ENCODE measurements around the gene CHCHD2. TPM values are rescaled to one million over a fixed set of nuclear protein-coding genes. Genes with fewer than 3 reads are reported as not detected.
"Not testable (repeated sequence)": the region's sequence is repeated elsewhere in the genome, so short reads cannot be mapped to it uniquely, and the experiment has no call there.

Gene CHCHD2
- total RNA-seq, 1 donor from 2014 or later = 237 TPM

- H3K9me3 Mint-ChIP-seq (ENCODE audit: unreplicated experiment) = no peaks in the 10 kb centered on the region
- H3K4me1 Mint-ChIP-seq (ENCODE audit: unreplicated experiment) = no peaks in the 10 kb centered on the region
- no peaks in the 10 kb centered on the region for H3K36me3 Mint-ChIP-seq (ENCODE audit: unreplicated experiment)
- H3K4me3 Mint-ChIP-seq (ENCODE audit: unreplicated experiment) = no peak overlapping the region
- no peak overlapping the region for H3K27ac Mint-ChIP-seq (ENCODE audit: unreplicated experiment)
- H3K27me3 Mint-ChIP-seq (ENCODE audit: unreplicated experiment) = no peaks in the 10 kb centered on the region
- DNase-seq (ENCODE audit: extremely low spot score, unreplicated experiment) = no peak
- no peak for TF ChIP-seq CTCF (IDR thresholded peaks at IDR 0.05)
Measured at GRCh38 chr7:56121440-56121839, 15.2 kb upstream of the CHCHD2 start.

- no peaks in the 10 kb centered on the region for H3K36me3 Mint-ChIP-seq (ENCODE audit: unreplicated experiment)
- no peak within 1 kb of the TSS for H3K27ac Mint-ChIP-seq (ENCODE audit: unreplicated experiment)
- H3K4me1 Mint-ChIP-seq (ENCODE audit: unreplicated experiment) = no peaks in the 10 kb centered on the region
- H3K4me3 Mint-ChIP-seq (ENCODE audit: unreplicated experiment) = no peak within 1 kb of the TSS
- TF ChIP-seq CTCF (IDR thresholded peaks at IDR 0.05) = no peak
- no peak for DNase-seq (ENCODE audit: extremely low spot score, unreplicated experiment)
- no peaks in the 10 kb centered on the region for H3K27me3 Mint-ChIP-seq (ENCODE audit: unreplicated experiment)
- no peaks in the 10 kb centered on the region for H3K9me3 Mint-ChIP-seq (ENCODE audit: unreplicated experiment)
Measured at GRCh38 chr7:56115852-56116538, 9.7 kb upstream of the CHCHD2 start, which contains the start of gene NUPR2. Gene NUPR2 (minus strand): TSS chr7:56116417. CDS start chr7:56116314, 103 bp downstream.

GRCh38 chr7:56112244-56112643 is 6.0 kb upstream of the CHCHD2 start:
- H3K27ac Mint-ChIP-seq (ENCODE audit: unreplicated experiment); H3K27me3 Mint-ChIP-seq (ENCODE audit: unreplicated experiment); H3K4me1 Mint-ChIP-seq (ENCODE audit: unreplicated experiment); H3K36me3 Mint-ChIP-seq (ENCODE audit: unreplicated experiment); H3K4me3 Mint-ChIP-seq (ENCODE audit: unreplicated experiment); H3K9me3 Mint-ChIP-seq (ENCODE audit: unreplicated experiment); DNase-seq (ENCODE audit: extremely low spot score, unreplicated experiment): not testable (repeated sequence)

- Mint-ChIP-seq H3K36me3 (ENCODE audit: unreplicated experiment) (no peaks in the 10 kb centered on the region), H3K9me3 (ENCODE audit: unreplicated experiment) (no peaks in the 10 kb centered on the region), H3K4me3 (ENCODE audit: unreplicated experiment) (no peak overlapping the region), H3K27ac (ENCODE audit: unreplicated experiment) (no peak overlapping the region), H3K27me3 (ENCODE audit: unreplicated experiment) (peaks cover 5% of the 10 kb centered on the region), H3K4me1 (ENCODE audit: unreplicated experiment) (peaks cover 12% of the 10 kb centered on the region)
- TF ChIP-seq CTCF (IDR thresholded peaks at IDR 0.05) = no peak
- no peak for DNase-seq (ENCODE audit: extremely low spot score, unreplicated experiment)
Measured at GRCh38 chr7:56110611-56111010, 4.3 kb upstream of the CHCHD2 start.

- peaks cover 5% of the 10 kb centered on the region for H3K27me3 Mint-ChIP-seq (ENCODE audit: unreplicated experiment)
- H3K4me3 Mint-ChIP-seq (ENCODE audit: unreplicated experiment) = no peak overlapping the region
- H3K4me1 Mint-ChIP-seq (ENCODE audit: unreplicated experiment) = peaks cover 23% of the 10 kb centered on the region
- no peak for DNase-seq (ENCODE audit: extremely low spot score, unreplicated experiment)
- peaks cover 5% of the 10 kb centered on the region for H3K36me3 Mint-ChIP-seq (ENCODE audit: unreplicated experiment)
- TF ChIP-seq CTCF (IDR thresholded peaks at IDR 0.05) = no peak
- no peaks in the 10 kb centered on the region for H3K9me3 Mint-ChIP-seq (ENCODE audit: unreplicated experiment)
- no peak overlapping the region for H3K27ac Mint-ChIP-seq (ENCODE audit: unreplicated experiment)
Measured at GRCh38 chr7:56107954-56108258, 1.6 kb upstream of the CHCHD2 start.

Measured in osteocyte (in vitro differentiated cells).